HUES64 (cell line): ENCODE measurements around the gene USH2A.

Source experiments
- H3K27ac ChIP-seq: 2 replicates; pipeline ENCODE4 v1.7.0; 2013; ENCODE audit warnings: low read depth, low read length, inconsistent platforms
- H3K27me3 ChIP-seq: 2 replicates; pipeline ENCODE4 v1.6.1; 2013; ENCODE audit warnings: mild to moderate bottlenecking, low read length; ENCODE audit not compliant: insufficient read depth
- H3K36me3 ChIP-seq: 2 replicates; pipeline ENCODE4 v1.6.1; 2013; ENCODE audit warnings: mild to moderate bottlenecking, low read length; ENCODE audit not compliant: insufficient read depth
- H3K4me1 ChIP-seq: 2 replicates; pipeline ENCODE4 v1.6.1; 2013; ENCODE audit warnings: mild to moderate bottlenecking, low read length, moderate library complexity; ENCODE audit not compliant: insufficient read depth
- H3K4me3 ChIP-seq: 2 replicates; pipeline ENCODE4 v1.5.1; 2013; ENCODE audit warnings: mild to moderate bottlenecking, low read length, moderate library complexity
- H3K9ac ChIP-seq: 2 replicates; pipeline ENCODE4 v1.6.1; 2013; ENCODE audit warnings: mild to moderate bottlenecking, low read depth, low read length
- H3K9me3 ChIP-seq: 2 replicates; pipeline ENCODE4 v1.6.1; 2013; ENCODE audit warnings: low read depth, low read length; ENCODE audit not compliant: insufficient read depth
- WGBS: fragments of 150-250, 120-280 bp; methylation state at CpG from one replicate; pipeline ENCODE4 v1.1.7; 2013; ENCODE audit warnings: missing lambda C conversion rate; 5-methylcytosine and 5-hydroxymethylcytosine counted together

Gene USH2A

GRCh38 chr1:216448011-216448510 is 24.8 kb upstream of the USH2A start:
- Histone ChIP-seq H3K9me3 (no peaks in the 10 kb centered on the region), H3K36me3 (no peaks in the 10 kb centered on the region), H3K4me3 (no peak overlapping the region), H3K9ac (no peak overlapping the region), H3K27ac (no peak overlapping the region), H3K27me3 (no peaks in the 10 kb centered on the region), H3K4me1 (no peaks in the 10 kb centered on the region)

GRCh38 chr1:216437603-216438002 is 14.4 kb upstream of the USH2A start:
- Histone ChIP-seq H3K9me3 (no peaks in the 10 kb centered on the region), H3K4me3 (no peak overlapping the region), H3K27ac (no peak overlapping the region), H3K4me1 (no peaks in the 10 kb centered on the region), H3K36me3 (no peaks in the 10 kb centered on the region), H3K27me3 (no peaks in the 10 kb centered on the region), H3K9ac (no peak overlapping the region)
- WGBS, result 92% methylated on average over 5 of the region's 5 CpGs

GRCh38 chr1:216434232-216434631 is 11.0 kb upstream of the USH2A start:
- no peak overlapping the region for H3K27ac ChIP-seq
- H3K9me3 ChIP-seq, result no peaks in the 10 kb centered on the region
- H3K9ac ChIP-seq, result no peak overlapping the region
- no peak overlapping the region for H3K4me3 ChIP-seq
- no peaks in the 10 kb centered on the region for H3K27me3 ChIP-seq
- H3K4me1 ChIP-seq, result no peaks in the 10 kb centered on the region
- no peaks in the 10 kb centered on the region for H3K36me3 ChIP-seq

GRCh38 chr1:216433175-216433574 is 9.9 kb upstream of the USH2A start:
- no peaks in the 10 kb centered on the region for H3K27me3 ChIP-seq

GRCh38 chr1:216430744-216431143 is 7.5 kb upstream of the USH2A start:
- Histone ChIP-seq H3K9ac (no peak overlapping the region), H3K36me3 (no peaks in the 10 kb centered on the region), H3K4me3 (no peak overlapping the region), H3K4me1 (no peaks in the 10 kb centered on the region), H3K9me3 (no peaks in the 10 kb centered on the region), H3K27me3 (no peaks in the 10 kb centered on the region), H3K27ac (no peak overlapping the region)
- WGBS, result 94% methylated on average over 2 of the region's 2 CpGs

More at GRCh38 chr1:216433175-216433574, 9.9 kb upstream of the USH2A start:
- Histone ChIP-seq H3K4me1 (no peaks in the 10 kb centered on the region), H3K27ac (no peak overlapping the region), H3K36me3 (no peaks in the 10 kb centered on the region), H3K9me3 (no peaks in the 10 kb centered on the region), H3K9ac (no peak overlapping the region), H3K4me3 (no peak overlapping the region)
- WGBS, result no CpG with 5 or more reads among the region's 2 CpGs

- H3K4me1 ChIP-seq, result no peaks in the 10 kb centered on the region
- no peaks in the 10 kb centered on the region for H3K27me3 ChIP-seq
- 89% methylated on average over 5 of the region's 5 CpGs for WGBS
- no peak overlapping the region for H3K9ac ChIP-seq
- no peaks in the 10 kb centered on the region for H3K9me3 ChIP-seq
- H3K27ac ChIP-seq, result no peak overlapping the region
- no peak overlapping the region for H3K4me3 ChIP-seq
- H3K36me3 ChIP-seq, result no peaks in the 10 kb centered on the region
Measured at GRCh38 chr1:216425577-216425976, 2.3 kb upstream of the USH2A start.

- 100% methylated on average over 1 of the region's 1 CpG for WGBS
- no peaks in the 10 kb centered on the region for H3K4me1 ChIP-seq
Measured at GRCh38 chr1:216420746-216421145, 2.5 kb downstream of the USH2A start.

GRCh38 chr1:216420263-216420662 is 3.0 kb downstream of the USH2A start:
- H3K27me3 ChIP-seq, result no peaks in the 10 kb centered on the region
- no peak overlapping the region for H3K9ac ChIP-seq
- no peaks in the 10 kb centered on the region for H3K36me3 ChIP-seq
- no peak overlapping the region for H3K4me3 ChIP-seq
- WGBS, result 71% methylated on average over 1 of the region's 2 CpGs
- no peaks in the 10 kb centered on the region for H3K4me1 ChIP-seq
- H3K27ac ChIP-seq, result no peak overlapping the region
- H3K9me3 ChIP-seq, result no peaks in the 10 kb centered on the region

More at GRCh38 chr1:216420746-216421145, 2.5 kb downstream of the USH2A start:
- no peak overlapping the region for H3K27ac ChIP-seq
- H3K27me3 ChIP-seq, result no peaks in the 10 kb centered on the region
- H3K9ac ChIP-seq, result no peak overlapping the region
- H3K9me3 ChIP-seq, result no peaks in the 10 kb centered on the region
- H3K4me3 ChIP-seq, result no peak overlapping the region
- no peaks in the 10 kb centered on the region for H3K36me3 ChIP-seq

- WGBS, result 82% methylated on average over 1 of the region's 1 CpG
- H3K27me3 ChIP-seq, result no peaks in the 10 kb centered on the region
- H3K27ac ChIP-seq, result no peak overlapping the region
- H3K36me3 ChIP-seq, result no peaks in the 10 kb centered on the region
- no peaks in the 10 kb centered on the region for H3K9me3 ChIP-seq
- H3K4me1 ChIP-seq, result no peaks in the 10 kb centered on the region
- H3K9ac ChIP-seq, result no peak overlapping the region
- no peak overlapping the region for H3K4me3 ChIP-seq
Measured at GRCh38 chr1:216416488-216416887, 6.8 kb downstream of the USH2A start.

- H3K27me3 ChIP-seq, result no peaks in the 10 kb centered on the region
- WGBS, result 96% methylated on average over 4 of the region's 4 CpGs
- H3K4me1 ChIP-seq, result no peaks in the 10 kb centered on the region
- H3K36me3 ChIP-seq, result no peaks in the 10 kb centered on the region
- no peak overlapping the region for H3K9ac ChIP-seq
- H3K4me3 ChIP-seq, result no peak overlapping the region
- H3K9me3 ChIP-seq, result no peaks in the 10 kb centered on the region
- H3K27ac ChIP-seq, result no peak overlapping the region
Measured at GRCh38 chr1:216410026-216410425, 13.2 kb downstream of the USH2A start.

GRCh38 chr1:216390956-216391355 is 32.3 kb downstream of the USH2A start:
- Histone ChIP-seq H3K27me3 (peaks cover 12% of the 10 kb centered on the region; the same call in 1 of the 2 replicates), H3K27ac (no peak overlapping the region), H3K4me3 (no peak overlapping the region), H3K36me3 (no peaks in the 10 kb centered on the region), H3K9me3 (no peaks in the 10 kb centered on the region), H3K9ac (no peak overlapping the region), H3K4me1 (peaks cover 34% of the 10 kb centered on the region)
- WGBS, result 98% methylated on average over 2 of the region's 3 CpGs

- Histone ChIP-seq H3K4me3 (no peak overlapping the region), H3K4me1 (peaks cover 34% of the 10 kb centered on the region), H3K36me3 (no peaks in the 10 kb centered on the region), H3K27ac (no peak overlapping the region), H3K9me3 (no peaks in the 10 kb centered on the region), H3K9ac (no peak overlapping the region), H3K27me3 (peaks cover 12% of the 10 kb centered on the region; the same call in 1 of the 2 replicates)
Measured at GRCh38 chr1:216389774-216390173, 33.5 kb downstream of the USH2A start.
